Measurements from ENCODE around the gene COL8A1.

COL8A1 gene

GRCh38 chr3:99656624-99657023 is 18.2 kb downstream of the COL8A1 start:
- Histone ChIP-seq H3K36me3 (replicated peaks; ENCODE audit: low read depth, low read length) (no peaks in the 10 kb centered on the region), H3K9me3 (ENCODE audit: insufficient read depth, low read length) (no peaks in the 10 kb centered on the region), H2AFZ (ENCODE audit: low read depth, low read length) (no peak overlapping the region), H3K4me3 (ENCODE audit: low read length) (no peak overlapping the region), H4K20me1 (ENCODE audit: insufficient read depth, low read length) (no peaks in the 10 kb centered on the region), H3K79me2 (ENCODE audit: low read length) (no peaks in the 10 kb centered on the region), H3K27me3 (ENCODE audit: low read depth, low read length) (no peaks in the 10 kb centered on the region), H3K4me2 (ENCODE audit: low read length) (no peak overlapping the region), H3K27ac (ENCODE audit: low read length) (no peak overlapping the region), H3K9ac (ENCODE audit: low read length) (no peak overlapping the region), H3K4me1 (ENCODE audit: low read length) (no peaks in the 10 kb centered on the region)
- TF ChIP-seq EZH2phosphoT487 (IDR thresholded peaks at IDR 0.05; ENCODE audit: low read depth) (no peak), CTCF (IDR thresholded peaks at IDR 0.05; ENCODE audit: low read depth, low read length) (no peak)

DNA sequence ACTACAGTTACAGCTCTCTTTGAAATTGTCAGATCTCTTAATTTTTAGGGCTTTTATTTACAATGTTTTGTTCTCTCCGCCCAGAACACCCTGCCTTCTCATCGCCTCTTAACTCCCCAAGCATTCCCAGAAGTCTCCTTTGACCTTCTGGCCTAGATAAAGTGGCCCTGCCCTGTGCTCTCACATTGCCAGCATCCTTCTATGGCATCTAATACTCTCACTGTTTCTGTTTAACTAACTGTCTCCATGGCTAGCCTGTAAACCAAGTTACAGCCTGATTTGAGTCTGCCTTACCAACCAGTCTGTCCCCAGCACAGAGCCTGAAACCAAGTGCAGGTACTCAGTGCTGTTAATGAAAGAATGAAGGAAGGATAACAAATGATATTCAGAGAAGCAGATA is 19.9 kb downstream of the COL8A1 start:
- no peaks in the 10 kb centered on the region for H3K79me2 ChIP-seq (ENCODE audit: low read length)
- H2AFZ ChIP-seq (ENCODE audit: low read depth, low read length) = no peak overlapping the region
- no peaks in the 10 kb centered on the region for H4K20me1 ChIP-seq (ENCODE audit: insufficient read depth, low read length)
- no peaks in the 10 kb centered on the region for H3K36me3 ChIP-seq (replicated peaks; ENCODE audit: low read depth, low read length)
- no peak overlapping the region for H3K4me3 ChIP-seq (ENCODE audit: low read length)
- H3K27ac ChIP-seq (ENCODE audit: low read length) = no peak overlapping the region
- no peaks in the 10 kb centered on the region for H3K9me3 ChIP-seq (ENCODE audit: insufficient read depth, low read length)
- H3K4me1 ChIP-seq (ENCODE audit: low read length) = no peaks in the 10 kb centered on the region
- TF ChIP-seq CTCF (IDR thresholded peaks at IDR 0.05; ENCODE audit: low read depth, low read length) = no peak
- no peak for TF ChIP-seq EZH2phosphoT487 (IDR thresholded peaks at IDR 0.05; ENCODE audit: low read depth)
- H3K27me3 ChIP-seq (ENCODE audit: low read depth, low read length) = no peaks in the 10 kb centered on the region
- no peak overlapping the region for H3K9ac ChIP-seq (ENCODE audit: low read length)
- no peak overlapping the region for H3K4me2 ChIP-seq (ENCODE audit: low read length)

DNA sequence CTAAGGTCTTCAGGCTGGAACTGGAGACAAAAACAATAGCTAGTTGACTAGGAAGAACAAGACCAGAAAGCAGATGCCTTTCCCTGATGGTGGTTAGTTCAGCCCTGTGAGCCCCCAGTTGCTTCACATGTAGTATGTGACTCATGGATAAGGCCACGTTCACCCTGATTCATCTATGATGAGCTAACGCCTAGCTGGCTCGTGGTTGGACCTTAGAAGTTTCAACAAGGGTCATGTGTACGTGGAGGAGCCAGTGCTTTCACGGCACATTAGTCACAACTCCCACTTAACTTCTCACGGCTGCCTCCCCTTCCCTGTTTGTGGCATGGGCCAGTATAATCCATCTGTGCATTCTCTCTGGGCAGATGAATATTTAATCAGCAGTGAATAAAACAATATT is 20.6 kb downstream of the COL8A1 start:
- no peaks in the 10 kb centered on the region for H3K9me3 ChIP-seq (ENCODE audit: insufficient read depth, low read length)
- H3K4me3 ChIP-seq (ENCODE audit: low read length) = no peak overlapping the region
- no peaks in the 10 kb centered on the region for H3K79me2 ChIP-seq (ENCODE audit: low read length)
- H3K27ac ChIP-seq (ENCODE audit: low read length) = no peak overlapping the region
- H3K4me2 ChIP-seq (ENCODE audit: low read length) = no peak overlapping the region
- H3K9ac ChIP-seq (ENCODE audit: low read length) = no peak overlapping the region
- H3K36me3 ChIP-seq (replicated peaks; ENCODE audit: low read depth, low read length) = no peaks in the 10 kb centered on the region
- H2AFZ ChIP-seq (ENCODE audit: low read depth, low read length) = no peak overlapping the region
- TF ChIP-seq EZH2phosphoT487 (IDR thresholded peaks at IDR 0.05; ENCODE audit: low read depth) (no peak), CTCF (IDR thresholded peaks at IDR 0.05; ENCODE audit: low read depth, low read length) (no peak)
- H3K27me3 ChIP-seq (ENCODE audit: low read depth, low read length) = no peaks in the 10 kb centered on the region
- no peaks in the 10 kb centered on the region for H4K20me1 ChIP-seq (ENCODE audit: insufficient read depth, low read length)
- no peaks in the 10 kb centered on the region for H3K4me1 ChIP-seq (ENCODE audit: low read length)

- no peak overlapping the region for H3K4me2 ChIP-seq (ENCODE audit: low read length)
- H3K79me2 ChIP-seq (ENCODE audit: low read length) = no peaks in the 10 kb centered on the region
- H3K36me3 ChIP-seq (replicated peaks; ENCODE audit: low read depth, low read length) = no peaks in the 10 kb centered on the region
- H3K27me3 ChIP-seq (ENCODE audit: low read depth, low read length) = no peaks in the 10 kb centered on the region
- no peak overlapping the region for H3K4me3 ChIP-seq (ENCODE audit: low read length)
- TF ChIP-seq CTCF (IDR thresholded peaks at IDR 0.05; ENCODE audit: low read depth, low read length) (no peak), EZH2phosphoT487 (IDR thresholded peaks at IDR 0.05; ENCODE audit: low read depth) (no peak)
- H3K27ac ChIP-seq (ENCODE audit: low read length) = no peak overlapping the region
- H4K20me1 ChIP-seq (ENCODE audit: insufficient read depth, low read length) = no peaks in the 10 kb centered on the region
- H3K9ac ChIP-seq (ENCODE audit: low read length) = no peak overlapping the region
- H2AFZ ChIP-seq (ENCODE audit: low read depth, low read length) = no peak overlapping the region
- H3K9me3 ChIP-seq (ENCODE audit: insufficient read depth, low read length) = no peaks in the 10 kb centered on the region
- H3K4me1 ChIP-seq (ENCODE audit: low read length) = no peaks in the 10 kb centered on the region
These were observed 21.6 kb downstream of the COL8A1 start for GRCh38 chr3:99659951-99660350.
